GM19023 (cell line): ENCODE data around the gene TMBIM6.
"Not testable (repeated sequence)": the region's sequence is repeated elsewhere in the genome, so short reads cannot be mapped to it uniquely, and the experiment has no call there.

ENCODE experiments used
- ATAC-seq: cut with Tn5 transposase; IDR thresholded peaks from one replicate; pipeline ENCODE4 v1.9.1; 2021; ENCODE audit warnings: mild to moderate bottlenecking, moderate library complexity; ENCODE audit not compliant: unreplicated experiment

The TMBIM6 gene

GRCh38 chr12:49728446-49728845 lies 12.9 kb upstream of the TMBIM6 start:
- ATAC-seq: no peak

GRCh38 chr12:49730050-49730449 lies 11.3 kb upstream of the TMBIM6 start:
- ATAC-seq: no peak

- no peak for ATAC-seq
Measured at GRCh38 chr12:49730568-49731101, 10.7 kb upstream of the TMBIM6 start.

- no peak for ATAC-seq
Measured at GRCh38 chr12:49733219-49734017, 7.9 kb upstream of the TMBIM6 start.

GRCh38 chr12:49734900-49735299 lies 6.5 kb upstream of the TMBIM6 start:
- not testable (repeated sequence) for ATAC-seq

- not testable (repeated sequence) for ATAC-seq
Measured at GRCh38 chr12:49738721-49739120, 2.6 kb upstream of the TMBIM6 start.

- not testable (repeated sequence) for ATAC-seq
Measured at GRCh38 chr12:49740277-49740676, 1.1 kb upstream of the TMBIM6 start.

- peak; percentile 49 for ATAC-seq
Measured at GRCh38 chr12:49741882-49742620, 694 bp downstream of the TMBIM6 start.

GRCh38 chr12:49744363-49744885 lies 3.1 kb downstream of the TMBIM6 start:
- ATAC-seq: no peak

- ATAC-seq: no peak
Measured at GRCh38 chr12:49748306-49748705, 6.9 kb downstream of the TMBIM6 start.

GRCh38 chr12:49748800-49749199 lies 7.4 kb downstream of the TMBIM6 start:
- no peak for ATAC-seq

GRCh38 chr12:49750027-49750995 lies 9.0 kb downstream of the TMBIM6 start:
- no peak for ATAC-seq

- no peak for ATAC-seq
Measured at GRCh38 chr12:49750996-49751393, 9.6 kb downstream of the TMBIM6 start.

GRCh38 chr12:49761677-49762467 lies 20.5 kb downstream of the TMBIM6 start:
- ATAC-seq: no peak

- ATAC-seq: no peak
Measured at GRCh38 chr12:49762468-49762847, 21.1 kb downstream of the TMBIM6 start.

- no peak for ATAC-seq
Measured at GRCh38 chr12:49763006-49763591, 21.7 kb downstream of the TMBIM6 start.

GRCh38 chr12:49764126-49764525 lies 22.8 kb downstream of the TMBIM6 start:
- no peak for ATAC-seq

- ATAC-seq: no peak
Measured at GRCh38 chr12:49766115-49766455, 24.7 kb downstream of the TMBIM6 start.

- ATAC-seq: no peak
Measured at GRCh38 chr12:49767333-49767732, 26.0 kb downstream of the TMBIM6 start.
